GM18519 (cell line): ENCODE data around the gene MICU1.
"Not testable (repeated sequence)": the region's sequence is repeated elsewhere in the genome, so short reads cannot be mapped to it uniquely, and the experiment has no call there.

Experiments used
- ATAC-seq: cut with Tn5 transposase; IDR thresholded peaks from one replicate; pipeline ENCODE4 v1.9.1; 2021; ENCODE audit warnings: mild to moderate bottlenecking, moderate library complexity; ENCODE audit not compliant: unreplicated experiment, low FRiP score

The MICU1 gene, protein sequence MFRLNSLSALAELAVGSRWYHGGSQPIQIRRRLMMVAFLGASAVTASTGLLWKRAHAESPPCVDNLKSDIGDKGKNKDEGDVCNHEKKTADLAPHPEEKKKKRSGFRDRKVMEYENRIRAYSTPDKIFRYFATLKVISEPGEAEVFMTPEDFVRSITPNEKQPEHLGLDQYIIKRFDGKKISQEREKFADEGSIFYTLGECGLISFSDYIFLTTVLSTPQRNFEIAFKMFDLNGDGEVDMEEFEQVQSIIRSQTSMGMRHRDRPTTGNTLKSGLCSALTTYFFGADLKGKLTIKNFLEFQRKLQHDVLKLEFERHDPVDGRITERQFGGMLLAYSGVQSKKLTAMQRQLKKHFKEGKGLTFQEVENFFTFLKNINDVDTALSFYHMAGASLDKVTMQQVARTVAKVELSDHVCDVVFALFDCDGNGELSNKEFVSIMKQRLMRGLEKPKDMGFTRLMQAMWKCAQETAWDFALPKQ

GRCh38 chr10:72625608-72626443, at the start of gene MICU1:
MICU1 (minus strand) TSS chr10:72626079; CDS start chr10:72566793, 59,286 bp downstream.
- ATAC-seq = peak; percentile 83

DNA sequence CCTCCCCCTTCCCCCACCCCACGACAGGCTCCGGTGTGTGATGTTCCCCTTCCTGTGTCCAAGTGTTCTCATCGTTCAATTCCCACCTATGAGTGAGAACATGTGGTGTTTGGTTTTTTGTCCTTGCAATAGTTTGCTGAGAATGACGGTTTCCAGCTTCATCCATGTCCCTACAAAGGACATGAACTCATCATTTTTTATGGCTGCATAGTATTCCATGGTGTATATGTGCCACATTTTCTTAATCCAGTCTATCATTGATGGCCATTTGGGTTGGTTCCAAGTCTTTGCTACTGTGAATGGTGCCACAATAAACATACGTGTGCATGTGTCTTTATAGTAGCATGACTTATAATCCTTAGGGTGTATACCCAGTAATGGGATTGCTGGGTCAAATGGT, 48.3 kb upstream of the MICU1 start:
- not testable (repeated sequence) for ATAC-seq

DNA sequence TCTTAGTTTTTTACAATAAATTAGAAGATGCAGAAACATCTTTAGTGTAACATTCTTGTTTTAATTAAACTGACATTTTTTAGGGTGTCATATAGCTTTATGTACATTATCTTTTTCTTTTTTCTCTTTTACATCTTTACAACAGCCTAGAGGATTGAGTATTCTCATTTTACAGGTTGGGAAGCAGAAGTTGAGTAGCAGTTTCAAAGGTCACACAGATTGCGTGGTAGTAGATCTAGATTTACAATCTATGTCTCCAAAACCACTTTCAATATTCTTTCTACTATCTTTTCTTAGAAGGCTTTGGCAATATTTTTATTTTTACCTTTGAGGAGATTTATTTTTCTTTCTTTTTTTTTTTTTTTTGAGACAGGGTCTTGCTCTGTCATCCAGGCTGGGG, 47.4 kb upstream of the MICU1 start:
- ATAC-seq = no peak

DNA sequence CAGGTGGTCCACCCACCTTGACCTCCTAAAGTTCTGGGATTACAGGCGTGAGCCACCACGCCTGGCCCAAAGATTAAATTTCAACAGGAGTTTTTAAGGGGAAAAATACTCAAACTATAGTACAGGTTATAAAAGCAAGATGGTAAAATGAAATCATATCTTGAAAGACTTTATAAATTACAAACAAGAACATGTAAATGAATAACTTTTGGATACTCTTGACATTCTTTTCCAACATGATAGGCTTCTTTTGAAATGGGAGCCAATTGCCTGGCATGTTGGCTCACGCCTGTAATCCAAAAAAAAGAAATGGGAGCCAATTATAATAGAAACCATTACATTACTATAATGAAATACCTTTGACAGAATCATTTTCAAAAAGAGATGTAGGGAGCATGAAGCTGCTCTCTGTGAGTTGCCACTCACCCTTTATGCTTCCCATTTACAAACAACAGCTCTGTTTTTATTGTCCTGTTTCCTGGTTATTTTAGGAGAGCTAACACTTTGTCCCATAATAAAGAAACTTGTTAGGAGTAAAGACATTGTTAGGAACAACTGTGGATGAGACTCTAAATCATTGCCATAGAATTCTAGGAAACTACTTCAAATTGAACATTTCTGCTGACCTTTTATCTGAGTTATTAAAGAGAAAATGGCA, 41.5 kb upstream of the MICU1 start:
- no peak for ATAC-seq

DNA sequence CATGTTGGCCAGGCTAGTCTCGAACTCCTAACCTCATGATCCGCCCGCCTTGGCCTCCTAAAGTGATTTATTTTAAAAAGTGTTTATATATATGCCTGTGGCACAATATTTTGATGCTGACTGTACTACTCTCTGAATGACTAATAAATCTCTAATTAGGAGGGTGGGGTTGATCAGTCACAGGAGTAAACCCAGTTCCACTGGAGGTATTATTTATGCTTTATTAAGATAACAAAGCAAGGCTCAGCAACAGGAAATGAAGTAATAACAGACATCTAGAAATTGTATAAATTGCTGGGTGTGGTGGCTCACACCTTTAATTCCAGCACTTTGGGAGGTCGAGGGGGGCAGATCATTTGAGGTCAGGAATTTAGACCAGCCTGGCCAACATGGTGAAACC, 40.0 kb upstream of the MICU1 start:
- no peak for ATAC-seq

GRCh38 chr10:72663971-72664370, 38.1 kb upstream of the MICU1 start:
- no peak for ATAC-seq

DNA sequence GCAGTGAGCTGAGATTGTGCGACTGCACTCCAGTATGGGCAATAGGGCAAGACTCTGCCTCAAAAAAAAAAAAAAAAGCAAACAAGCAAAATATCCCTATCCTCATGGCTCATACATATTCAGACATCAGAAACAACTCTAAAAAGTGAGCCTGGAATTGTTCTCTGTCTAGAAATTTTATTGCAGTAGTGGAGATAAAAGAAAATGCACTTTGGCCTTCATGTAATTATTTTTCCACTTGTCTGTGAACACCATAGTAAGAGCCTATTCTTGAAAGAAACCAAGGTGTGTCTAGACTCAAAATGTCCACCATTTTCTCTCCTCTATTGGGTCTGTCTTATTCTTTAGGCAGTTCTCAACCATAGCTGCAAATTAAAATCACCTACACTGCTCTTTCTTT, 35.6 kb upstream of the MICU1 start:
- no peak for ATAC-seq

GRCh38 chr10:72660220-72660619, 34.3 kb upstream of the MICU1 start:
- ATAC-seq = no peak

DNA sequence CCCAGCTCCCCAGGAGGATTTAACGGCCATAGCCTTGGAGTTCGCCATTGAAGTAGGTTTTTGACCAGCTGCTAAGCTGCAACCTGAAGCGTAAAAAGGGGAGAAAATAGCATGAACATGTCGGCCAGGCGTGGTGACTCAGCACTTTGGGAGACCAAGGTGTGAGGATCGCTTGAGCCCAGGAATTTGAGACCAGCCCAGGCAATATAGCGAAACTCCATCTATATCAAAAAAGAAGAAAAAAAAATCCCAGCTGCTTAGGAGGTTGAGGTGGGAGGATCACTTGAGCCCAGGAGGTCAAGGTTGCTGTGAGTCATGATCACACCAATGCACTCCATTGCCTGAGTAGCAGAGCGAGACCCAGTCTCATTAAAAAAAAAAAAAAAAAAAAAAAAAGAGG, 33.8 kb upstream of the MICU1 start:
- ATAC-seq = no peak

DNA sequence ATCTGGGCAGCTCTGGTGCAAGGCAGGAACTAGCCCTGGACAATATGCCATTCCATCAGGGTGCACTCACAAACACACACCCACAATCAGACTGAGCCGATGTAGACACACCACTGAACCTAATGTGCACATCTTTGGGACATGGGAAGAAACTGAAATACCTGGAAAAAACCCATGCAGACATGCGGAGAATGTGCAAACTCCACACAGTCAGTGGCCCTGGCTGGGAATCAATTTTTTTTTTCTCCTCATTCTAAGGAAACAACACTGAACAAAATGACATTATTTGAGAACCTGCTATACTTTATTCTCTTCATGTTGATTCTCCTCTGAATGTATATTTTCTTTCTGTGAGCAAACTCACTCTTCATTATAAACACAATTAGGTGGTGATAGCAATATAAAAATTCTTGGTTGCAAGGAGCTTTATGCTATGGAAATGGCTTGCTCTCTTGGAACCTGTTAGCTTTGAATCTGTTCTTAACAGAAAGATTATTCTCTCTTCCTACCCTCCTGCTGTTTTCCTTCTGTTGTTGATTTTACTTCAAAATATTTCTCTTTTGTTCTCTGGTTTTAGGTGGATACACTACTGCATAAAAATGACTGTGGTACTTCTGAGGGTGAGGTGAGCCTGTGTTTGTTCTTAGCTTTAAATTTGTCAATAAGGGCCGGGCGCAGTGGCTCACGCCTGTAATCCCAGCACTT, 33.0 kb upstream of the MICU1 start:
- ATAC-seq = no peak

DNA sequence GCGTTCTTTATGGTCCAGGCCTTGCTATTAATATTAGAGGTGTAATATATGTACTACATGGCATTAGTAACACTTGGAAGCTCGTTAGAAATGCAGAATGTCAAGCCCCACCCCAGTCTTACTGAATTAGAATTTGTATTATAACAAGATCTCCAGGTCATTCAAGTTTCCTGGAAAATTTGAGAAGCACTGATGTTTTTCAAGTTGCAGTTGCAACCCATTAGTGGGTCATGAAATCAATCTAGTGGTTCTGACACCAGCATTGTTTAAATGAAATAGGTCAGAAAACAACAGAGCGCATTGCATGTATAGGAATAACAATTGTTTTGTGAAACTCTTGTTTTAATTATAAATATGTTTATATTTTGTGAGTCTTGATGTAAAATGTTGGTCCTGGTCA, 28.8 kb upstream of the MICU1 start:
- ATAC-seq = no peak

GRCh38 chr10:72653383-72654096, 27.7 kb upstream of the MICU1 start:
- ATAC-seq = no peak

GRCh38 chr10:72649291-72649690, 23.4 kb upstream of the MICU1 start:
- no peak for ATAC-seq

DNA sequence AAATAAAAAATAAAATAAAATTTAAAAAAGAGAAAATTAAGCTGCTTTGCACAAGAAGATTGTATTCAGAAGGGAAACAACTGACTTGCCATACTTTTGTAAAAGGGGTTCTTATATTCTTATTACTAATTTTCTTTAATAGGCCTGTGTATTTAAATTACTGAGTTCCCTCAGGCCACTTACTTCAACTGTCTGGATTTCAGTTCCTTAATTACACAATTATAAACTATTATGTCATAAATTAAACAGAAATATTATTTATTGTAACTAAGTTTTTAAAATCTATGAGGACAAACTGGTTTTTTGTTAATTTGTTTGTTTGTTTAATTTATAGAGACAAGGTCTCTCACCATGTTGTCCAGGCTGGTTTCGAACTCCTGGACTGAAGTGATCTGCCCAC, 22.4 kb upstream of the MICU1 start:
- ATAC-seq = no peak

DNA sequence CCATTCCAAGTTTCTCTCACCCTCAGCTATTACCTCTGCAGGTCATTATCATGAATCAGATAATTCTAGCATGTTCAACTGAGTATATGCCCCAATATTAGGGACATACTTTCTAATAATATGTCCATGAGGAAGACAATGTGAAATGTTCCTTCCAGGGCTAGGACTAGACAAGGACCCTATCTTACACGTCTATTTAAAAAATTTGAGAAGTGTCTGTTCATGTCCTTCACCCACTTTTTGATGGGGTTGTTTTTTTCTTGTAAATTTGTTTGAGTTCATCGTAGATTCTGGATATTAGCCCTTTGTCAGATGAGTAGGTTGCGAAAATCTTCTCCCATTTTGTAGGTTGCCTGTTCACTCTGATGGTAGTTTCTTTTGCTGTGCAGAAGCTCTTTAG, 21.1 kb upstream of the MICU1 start:
- not testable (repeated sequence) for ATAC-seq

- no peak for ATAC-seq
Measured at GRCh38 chr10:72645263-72645858, 19.5 kb upstream of the MICU1 start.

GRCh38 chr10:72642318-72642717, 16.4 kb upstream of the MICU1 start:
- ATAC-seq = no peak

DNA sequence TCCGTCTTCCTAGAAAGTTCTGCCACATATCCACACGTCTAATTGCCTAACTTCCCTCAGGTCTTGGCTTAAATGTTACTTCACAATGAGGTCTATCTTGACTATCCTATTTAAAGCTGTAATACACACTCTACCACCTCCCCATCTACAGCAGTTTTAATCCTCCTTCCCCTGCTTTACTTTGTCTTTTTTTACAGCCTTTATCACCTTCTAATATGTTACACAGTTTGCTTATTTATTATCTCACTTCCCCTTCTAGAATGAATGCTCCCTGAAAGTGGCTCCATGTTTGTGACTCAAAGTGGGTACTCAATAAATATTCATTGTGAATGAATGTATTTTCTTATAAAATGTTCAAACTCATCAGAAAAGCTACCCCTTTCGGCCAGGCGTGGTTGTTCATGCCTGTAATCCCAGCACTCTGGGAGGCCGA, 13.6 kb upstream of the MICU1 start:
- no peak for ATAC-seq
